HEK293 (cell line): ENCODE data around the gene ZNF236.
"Not testable (repeated sequence)": the region's sequence is repeated elsewhere in the genome, so short reads cannot be mapped to it uniquely, and the experiment has no call there.

Experiments used
- CTCF ChIA-PET: fragments of 350-600 bp; formaldehyde crosslinking; extraction: SDS; loops from one replicate; lab custom pipeline; 2021; ENCODE audit warnings: antibody characterized with exemption; lab: Yijun Ruan, JAX
- POLR2A ChIA-PET: fragments of 300-600 bp; formaldehyde crosslinking; extraction: SDS; loops from one replicate; lab custom pipeline; 2020; ENCODE audit warnings: antibody characterized with exemption, inconsistent platforms; lab: Yijun Ruan, JAX
- H3K27ac ChIP-seq: fragments of 200-500 bp; sonication (Bioruptor generic); 2 replicates; pipeline ENCODE4 v1.5.1; 2014; ENCODE audit warnings: low read depth, low read length, control low read depth, inconsistent platforms; ENCODE audit errors: extremely low read depth
- H3K36me3 ChIP-seq, 2 experiments: fragments of 200-500 bp in 1 of 2; sonication (Bioruptor generic) in 1 of 2; 1 replicate in 1 of 2; 2 replicates in 1 of 2; pipeline ENCODE4 v1.5.1; 2014 to 2017; ENCODE audit warnings: inconsistent platforms in 2 of 2, low read length in 2 of 2; ENCODE audit not compliant: control insufficient read depth in 2 of 2, insufficient read depth in 1 of 2
- H3K4me1 ChIP-seq: fragments of 200-500 bp; sonication (Bioruptor generic); 2 replicates; pipeline ENCODE4 v1.5.1; 2014; ENCODE audit warnings: mild to moderate bottlenecking, low read length, inconsistent platforms; ENCODE audit not compliant: control insufficient read depth, insufficient read depth
- H3K4me3 ChIP-seq: 2 replicates; pipeline ENCODE4 v1.5.1; 2011; ENCODE audit warnings: low read depth, mild to moderate bottlenecking, control low read depth, low read length, moderate library complexity
- H3K9me3 ChIP-seq: fragments of 200-500 bp; sonication (Bioruptor generic); 2 replicates; pipeline ENCODE4 v1.5.1; 2014; ENCODE audit warnings: low read depth, low read length, inconsistent platforms; ENCODE audit not compliant: control insufficient read depth, insufficient read depth
- FEZF1 ChIP-seq: fragments of 450-650 bp; formaldehyde crosslinking; IDR thresholded peaks from 2 replicates; pipeline ENCODE4 v1.5.1; 2016; ENCODE audit warnings: missing biosample characterization, missing genetic modification characterization
- GLIS2 ChIP-seq: fragments of 450-650 bp; formaldehyde crosslinking; IDR thresholded peaks from 2 replicates; pipeline ENCODE4 v1.5.1; 2016; ENCODE audit warnings: missing biosample characterization, missing genetic modification characterization
- OVOL3 ChIP-seq: fragments of 450-650 bp; formaldehyde crosslinking; IDR thresholded peaks from 2 replicates; pipeline ENCODE4 v1.5.1; 2016; ENCODE audit warnings: missing biosample characterization, missing genetic modification characterization
- SP3 ChIP-seq: fragments of 450-650 bp; formaldehyde crosslinking; IDR thresholded peaks from 2 replicates; pipeline ENCODE4 v1.5.1; 2016; ENCODE audit warnings: missing biosample characterization, missing genetic modification characterization
- ZBTB44 ChIP-seq: fragments of 450-650 bp; IDR thresholded peaks from 2 replicates; pipeline ENCODE4 v1.5.1; 2018; ENCODE audit warnings: missing biosample characterization, mild to moderate bottlenecking, missing genetic modification characterization
- ZBTB6 ChIP-seq: fragments of 450-650 bp; formaldehyde crosslinking; IDR thresholded peaks from 2 replicates; pipeline ENCODE4 v1.5.1; 2017; ENCODE audit warnings: missing biosample characterization, missing genetic modification characterization
- ZFP41 ChIP-seq: fragments of 450-650 bp; formaldehyde crosslinking; IDR thresholded peaks from 2 replicates; pipeline ENCODE4 v1.5.1; 2016; ENCODE audit warnings: missing biosample characterization, missing genetic modification characterization, borderline replicate concordance
- ZNF112 ChIP-seq: fragments of 450-650 bp; formaldehyde crosslinking; IDR thresholded peaks from 2 replicates; pipeline ENCODE4 v1.5.0; 2017; ENCODE audit warnings: missing biosample characterization, missing genetic modification characterization
- ZNF174 ChIP-seq: fragments of 450-650 bp; formaldehyde crosslinking; IDR thresholded peaks from 2 replicates; pipeline ENCODE4 v1.5.0; 2017; ENCODE audit warnings: missing biosample characterization, mild to moderate bottlenecking, missing genetic modification characterization
- ZNF19 ChIP-seq: fragments of 450-650 bp; formaldehyde crosslinking; IDR thresholded peaks from 2 replicates; pipeline ENCODE4; 2016; ENCODE audit warnings: missing biosample characterization, missing genetic modification characterization, low read depth
- ZNF350 ChIP-seq: fragments of 450-650 bp; formaldehyde crosslinking; IDR thresholded peaks from 2 replicates; pipeline ENCODE4 v1.5.0; 2017; ENCODE audit warnings: missing biosample characterization, mild to moderate bottlenecking, missing genetic modification characterization
- ZNF398 ChIP-seq: fragments of 450-650 bp; formaldehyde crosslinking; IDR thresholded peaks from 2 replicates; pipeline ENCODE4 v1.5.1; 2017; ENCODE audit warnings: missing biosample characterization, missing genetic modification characterization
- ZNF561 ChIP-seq: fragments of 450-650 bp; IDR thresholded peaks from 2 replicates; pipeline ENCODE4 v1.5.1; 2018; ENCODE audit warnings: missing biosample characterization, missing genetic modification characterization, borderline replicate concordance
- ZNF610 ChIP-seq: fragments of 450-650 bp; formaldehyde crosslinking; IDR thresholded peaks from 2 replicates; pipeline ENCODE4 v1.5.1; 2016; ENCODE audit warnings: missing biosample characterization, missing genetic modification characterization, borderline replicate concordance
- ZNF629 ChIP-seq: fragments of 450-650 bp; formaldehyde crosslinking; IDR thresholded peaks from 2 replicates; pipeline ENCODE4 v1.5.1; 2017; ENCODE audit warnings: missing biosample characterization, missing genetic modification characterization
- ZNF645 ChIP-seq: fragments of 450-650 bp; formaldehyde crosslinking; IDR thresholded peaks from 2 replicates; pipeline ENCODE4; 2016; ENCODE audit warnings: missing biosample characterization, missing genetic modification characterization
- ZNF704 ChIP-seq: fragments of 450-650 bp; formaldehyde crosslinking; IDR thresholded peaks from 2 replicates; pipeline ENCODE4 v1.5.1; 2016; ENCODE audit warnings: missing biosample characterization, missing genetic modification characterization

Gene ZNF236

GRCh38 chr18:76989647-76990190 lies 167.4 kb downstream of the ZNF236 start:
- no peak overlapping the region for H3K4me3 ChIP-seq
- no peaks in the 10 kb centered on the region for H3K4me1 ChIP-seq
- TF ChIP-seq ZNF610 (tag by site-specific recombination) (no peak), ZNF704 (tag by site-specific recombination) (no peak), ZNF350 (tag by site-specific recombination) (no peak), ZFP41 (tag by site-specific recombination) (no peak), ZNF112 (no peak), ZNF645 (tag by site-specific recombination) (no peak), SP3 (tag by site-specific recombination) (no peak), ZNF398 (no peak)
- POLR2A ChIA-PET, result no interaction called here
- H3K36me3 ChIP-seq, result no peaks in the 10 kb centered on the region
- H3K27ac ChIP-seq, result no peak overlapping the region
- H3K9me3 ChIP-seq, result no peaks in the 10 kb centered on the region
- CTCF ChIA-PET, result interaction anchor here (3.0 kb wide), 1 partner anchor 10 kb away, joined by 17 read pairs; no protein-coding TSS in a partner anchor

GRCh38 chr18:76990343-76991020 lies 168.1 kb downstream of the ZNF236 start:
- H3K4me1 ChIP-seq, H3K36me3 ChIP-seq, POLR2A ChIA-PET, H3K9me3 ChIP-seq, H3K4me3 ChIP-seq, H3K27ac ChIP-seq: not testable (repeated sequence)
- CTCF ChIA-PET, result interaction anchor here (1.1 to 3.0 kb wide), 2 partner anchors 8 to 9 kb away, joined by 7 to 17 read pairs; no protein-coding TSS in a partner anchor

GRCh38 chr18:76991021-76991688 lies 168.8 kb downstream of the ZNF236 start:
- ChIA-PET POLR2A (no interaction called here), CTCF (interaction anchor here (1.1 to 3.0 kb wide), 3 partner anchors 8 to 9 kb away, joined by 7 to 17 read pairs (median 10); no protein-coding TSS in a partner anchor)
- Histone ChIP-seq H3K9me3 (no peaks in the 10 kb centered on the region), H3K36me3 (no peaks in the 10 kb centered on the region), H3K4me1 (peaks cover 4% of the 10 kb centered on the region), H3K4me3 (no peak overlapping the region)
- TF ChIP-seq ZNF174 (tag by site-specific recombination), result no peak
- TF ChIP-seq ZNF19, result no peak
- TF ChIP-seq ZBTB44, result no peak
- no peak for TF ChIP-seq ZBTB6 (tag by site-specific recombination)
- no peak for TF ChIP-seq ZNF629 (tag by site-specific recombination)
- no peak for TF ChIP-seq ZNF561
- no peak for TF ChIP-seq ZNF350 (tag by site-specific recombination)
- no peak for TF ChIP-seq OVOL3 (tag by site-specific recombination)
- no peak for TF ChIP-seq GLIS2
- no peak for TF ChIP-seq FEZF1 (tag by site-specific recombination)
- TF ChIP-seq, all 188 proteins: peak for 0
- no peak overlapping the region for H3K27ac ChIP-seq
